Liver (tissue), 3 donors: ENCODE measurements around the gene RPL13A.

Source experiments
- GABPA ChIP-seq, 2 donors: IDR thresholded peaks in 1 of 2; conservative IDR thresholded peaks in 1 of 2; 2 replicates each; pipeline ENCODE4 v1.6.1; 2016; ENCODE audit warnings: antibody characterized with exemption in 2 of 2, mild to moderate bottlenecking in 1 of 2, moderate library complexity in 1 of 2
- RAD21 ChIP-seq, 2 donors: IDR thresholded peaks; 2 replicates each; pipeline ENCODE4 v1.6.1; 2016; ENCODE audit warnings: antibody characterized with exemption in 2 of 2, mild to moderate bottlenecking in 2 of 2
- REST ChIP-seq: IDR thresholded peaks from 2 replicates; pipeline ENCODE4 v1.6.1; 2016; ENCODE audit warnings: antibody characterized with exemption, mild to moderate bottlenecking
- SP1 ChIP-seq: IDR thresholded peaks from 2 replicates; pipeline ENCODE4 v1.6.1; 2018; ENCODE audit warnings: antibody characterized with exemption, mild to moderate bottlenecking
- TAF1 ChIP-seq: conservative IDR thresholded peaks from 2 replicates; pipeline ENCODE4 v1.6.1; 2016; ENCODE audit warnings: antibody characterized with exemption, mild to moderate bottlenecking
- TF ChIP-seq, protein P1 (sequence below): fragments of 150-350 bp; IDR thresholded peaks from 2 replicates; pipeline ENCODE4 v1.5.1; 2017; ENCODE audit warnings: improper control_type of control experiment, low read depth, low read length; ENCODE audit not compliant: missing input control
- TF ChIP-seq, protein P2 (sequence below): IDR thresholded peaks from 2 replicates; pipeline ENCODE4 v1.6.1; 2016; ENCODE audit warnings: antibody characterized with exemption
- donor health status: healthy.
- donor health status: healthy.

DNA sequence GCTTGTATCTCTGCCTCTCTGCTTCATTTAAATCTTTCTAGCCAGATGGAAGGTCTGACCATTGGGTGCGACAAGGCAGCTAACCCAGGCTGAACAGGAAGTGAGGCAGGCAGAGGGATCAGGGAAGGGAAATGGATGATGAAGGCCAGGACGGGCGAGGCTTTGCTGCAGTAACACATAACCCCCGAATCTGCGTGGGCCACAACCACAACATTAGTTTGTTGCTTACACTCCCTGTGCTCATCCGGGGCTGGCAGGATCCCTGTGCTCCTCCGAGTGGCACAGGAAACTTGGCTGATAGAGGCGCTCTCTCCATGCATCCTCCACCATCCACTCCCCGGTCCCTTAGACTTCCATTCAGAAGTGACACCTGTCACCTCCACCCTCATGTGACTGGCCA, 14.5 kb upstream of the RPL13A start:
- no peak for TF ChIP-seq SP1
- TF ChIP-seq, protein P1, sequence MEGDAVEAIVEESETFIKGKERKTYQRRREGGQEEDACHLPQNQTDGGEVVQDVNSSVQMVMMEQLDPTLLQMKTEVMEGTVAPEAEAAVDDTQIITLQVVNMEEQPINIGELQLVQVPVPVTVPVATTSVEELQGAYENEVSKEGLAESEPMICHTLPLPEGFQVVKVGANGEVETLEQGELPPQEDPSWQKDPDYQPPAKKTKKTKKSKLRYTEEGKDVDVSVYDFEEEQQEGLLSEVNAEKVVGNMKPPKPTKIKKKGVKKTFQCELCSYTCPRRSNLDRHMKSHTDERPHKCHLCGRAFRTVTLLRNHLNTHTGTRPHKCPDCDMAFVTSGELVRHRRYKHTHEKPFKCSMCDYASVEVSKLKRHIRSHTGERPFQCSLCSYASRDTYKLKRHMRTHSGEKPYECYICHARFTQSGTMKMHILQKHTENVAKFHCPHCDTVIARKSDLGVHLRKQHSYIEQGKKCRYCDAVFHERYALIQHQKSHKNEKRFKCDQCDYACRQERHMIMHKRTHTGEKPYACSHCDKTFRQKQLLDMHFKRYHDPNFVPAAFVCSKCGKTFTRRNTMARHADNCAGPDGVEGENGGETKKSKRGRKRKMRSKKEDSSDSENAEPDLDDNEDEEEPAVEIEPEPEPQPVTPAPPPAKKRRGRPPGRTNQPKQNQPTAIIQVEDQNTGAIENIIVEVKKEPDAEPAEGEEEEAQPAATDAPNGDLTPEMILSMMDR: no peak
- TF ChIP-seq RAD21 (IDR thresholded peaks at IDR 0.05): no peak
- TF ChIP-seq TAF1: no peak
- TF ChIP-seq, protein P2, sequence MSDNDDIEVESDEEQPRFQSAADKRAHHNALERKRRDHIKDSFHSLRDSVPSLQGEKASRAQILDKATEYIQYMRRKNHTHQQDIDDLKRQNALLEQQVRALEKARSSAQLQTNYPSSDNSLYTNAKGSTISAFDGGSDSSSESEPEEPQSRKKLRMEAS: no peak
- no peak for TF ChIP-seq GABPA (IDR thresholded peaks at IDR 0.05 in 1 of 2, conservative IDR thresholded peaks at IDR 0.05 in 1 of 2)
- TF ChIP-seq REST: no peak
